EL (cell line): ENCODE data around the gene TCAIM.
"Not testable (repeated sequence)": the region's sequence is repeated elsewhere in the genome, so short reads cannot be mapped to it uniquely, and the experiment has no call there.

ENCODE experiments used
- DNase-seq: peaks from one replicate; pipeline ENCODE4 v3.0.0-alpha.2; 2016

The TCAIM gene

DNA sequence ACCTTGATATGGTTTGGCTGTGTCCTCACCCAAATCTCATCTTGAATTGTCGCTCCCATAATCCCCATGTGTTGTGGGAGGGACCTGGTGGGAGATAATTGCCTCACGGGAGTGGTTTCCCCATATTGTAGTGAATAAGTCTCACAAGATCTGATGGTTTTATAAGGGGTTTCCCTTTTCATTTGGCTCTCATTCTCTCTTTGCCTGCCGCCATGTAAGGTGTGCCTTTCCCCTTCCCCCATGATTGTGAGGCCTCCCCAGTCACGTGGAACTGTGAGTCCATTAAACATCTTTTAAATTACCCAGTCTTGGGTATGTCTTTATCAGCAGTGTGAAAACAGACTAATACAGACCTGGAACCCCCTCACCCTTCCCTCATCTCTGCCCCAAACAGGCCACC, 79.6 kb downstream of the TCAIM start:
- DNase-seq, result not testable (repeated sequence)

DNA sequence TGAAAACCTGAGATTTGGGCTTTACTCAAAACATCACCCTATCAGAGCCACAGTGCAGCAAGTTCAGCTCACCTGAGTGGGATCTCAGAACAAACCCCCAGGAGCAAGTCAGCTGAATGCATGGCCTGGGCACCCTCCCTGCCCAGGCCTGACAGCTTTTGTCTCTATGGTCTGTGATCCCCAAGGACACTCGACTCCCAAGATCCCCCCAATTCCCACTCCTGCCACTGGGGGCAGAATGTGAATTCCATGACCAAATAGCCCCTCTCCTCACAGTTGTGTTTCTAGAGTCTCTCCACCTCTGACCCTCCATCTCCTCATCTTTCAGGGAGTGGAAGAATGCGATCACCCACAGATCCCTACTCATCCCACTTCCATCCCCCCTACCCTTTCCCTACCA, 80.0 kb downstream of the TCAIM start:
- DNase-seq, result no peak

DNA sequence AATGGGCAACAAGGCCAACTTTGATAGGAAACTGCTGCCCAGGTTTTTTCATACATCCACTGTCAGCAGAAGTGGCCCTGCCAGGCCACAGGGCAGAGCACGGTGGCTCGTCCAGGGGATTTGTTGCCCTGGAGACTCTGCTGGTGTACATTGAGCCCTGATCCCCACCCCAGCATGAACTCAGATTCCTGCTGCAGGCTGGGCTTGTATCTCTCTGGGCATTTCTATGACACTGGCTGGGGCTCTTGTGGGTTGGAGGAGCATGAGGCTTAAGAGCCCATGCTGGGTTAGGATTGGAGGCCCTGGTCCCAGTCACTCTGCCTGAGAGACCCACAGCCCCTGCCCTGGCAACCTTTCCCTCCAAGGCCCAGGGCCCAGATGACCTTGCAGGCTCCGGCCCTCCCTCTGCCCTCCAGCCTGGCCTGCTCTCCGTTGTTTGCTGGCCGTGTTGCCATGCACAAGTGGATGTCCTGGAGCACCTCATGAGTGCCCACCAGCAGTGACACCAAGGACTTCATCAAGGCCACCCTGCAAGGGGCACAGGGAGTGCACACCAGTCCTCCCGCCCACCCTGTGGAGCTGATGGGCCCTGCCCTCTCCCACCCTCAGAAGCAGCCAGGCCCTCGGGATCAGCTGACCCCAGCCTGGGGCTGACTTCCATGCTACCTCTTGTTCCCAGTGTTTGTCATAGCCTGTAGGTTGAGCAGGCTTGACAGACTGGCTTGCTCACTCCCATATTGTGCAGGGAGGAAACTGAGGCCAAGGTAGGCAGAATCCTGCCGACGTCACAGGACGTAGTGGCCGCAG, 80.8 kb downstream of the TCAIM start:
- DNase-seq, result no peak

DNA sequence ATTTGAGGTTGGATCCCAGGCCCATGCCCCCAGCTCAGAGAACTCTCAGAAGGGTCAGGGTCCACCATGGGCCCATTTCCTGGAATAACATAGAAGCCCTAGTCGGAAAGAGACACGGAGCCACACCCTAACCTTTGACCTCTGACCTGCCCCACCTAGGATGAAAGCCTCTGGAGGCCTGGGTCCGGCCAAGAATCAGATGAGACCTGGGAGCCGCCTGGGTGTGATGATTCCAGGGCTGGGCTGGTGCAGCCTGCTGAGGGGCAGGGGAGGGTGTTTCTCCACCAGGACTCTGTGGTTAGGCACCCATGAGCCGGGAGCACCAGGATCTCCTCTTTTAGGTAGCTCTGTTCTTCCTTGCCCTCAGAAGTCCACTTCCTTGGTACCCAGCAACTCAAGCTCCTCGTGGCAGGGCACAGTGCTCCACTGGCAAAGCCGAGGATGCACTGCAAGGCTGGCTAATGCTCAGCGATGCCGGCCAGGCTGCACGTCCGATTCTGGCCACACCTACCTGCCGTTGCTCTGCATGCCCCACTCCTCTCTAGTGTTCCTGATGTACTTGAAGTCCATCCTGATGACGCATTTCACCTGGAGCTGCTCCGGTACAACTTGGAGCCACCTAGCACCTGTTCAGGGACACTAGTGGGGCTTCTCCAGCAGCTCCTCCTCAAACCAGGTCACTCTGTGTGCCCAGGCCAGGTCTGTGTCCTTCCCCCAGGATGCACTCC, 81.5 kb downstream of the TCAIM start:
- no peak for DNase-seq

DNA sequence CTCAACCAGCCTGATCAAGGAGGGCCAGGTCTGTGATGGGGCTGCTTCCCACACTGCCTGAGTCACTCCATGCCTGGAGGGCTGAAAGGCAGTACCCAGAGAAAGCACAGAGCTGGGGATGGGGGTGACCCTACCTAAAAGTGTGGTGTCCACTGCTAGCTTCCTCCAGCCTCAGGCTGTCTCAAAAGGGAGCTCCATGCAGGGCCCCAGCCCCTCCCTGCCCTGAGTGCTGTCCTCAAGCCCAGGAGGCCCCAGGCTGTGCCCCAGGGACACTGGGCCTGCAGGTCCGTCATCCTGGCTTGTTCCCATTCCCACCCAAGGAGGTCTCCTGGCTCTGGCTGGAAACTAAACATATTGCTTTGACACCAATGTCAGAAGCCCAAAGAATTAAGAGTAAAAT, 82.1 kb downstream of the TCAIM start:
- no peak for DNase-seq

DNA sequence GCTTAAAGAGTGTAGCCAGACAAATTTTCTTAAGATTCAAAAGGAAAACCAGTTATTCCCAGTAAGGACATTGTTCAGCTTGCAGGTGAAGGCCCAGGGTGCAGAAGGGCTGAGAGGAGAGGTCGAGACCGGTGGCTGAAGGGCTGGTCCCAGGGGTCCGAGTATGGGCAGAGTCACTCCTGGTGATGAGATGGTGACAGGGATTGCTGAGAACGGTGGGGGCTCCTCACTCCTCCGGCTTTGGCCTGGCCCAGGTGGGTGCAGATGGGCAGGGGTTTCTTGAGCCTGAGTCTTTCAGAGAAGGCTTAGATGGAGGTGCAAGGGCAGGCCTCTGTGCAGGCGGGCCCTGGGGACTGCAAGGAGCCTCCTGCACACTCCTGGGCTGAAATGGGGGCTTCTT, 82.7 kb downstream of the TCAIM start:
- DNase-seq, result no peak

DNA sequence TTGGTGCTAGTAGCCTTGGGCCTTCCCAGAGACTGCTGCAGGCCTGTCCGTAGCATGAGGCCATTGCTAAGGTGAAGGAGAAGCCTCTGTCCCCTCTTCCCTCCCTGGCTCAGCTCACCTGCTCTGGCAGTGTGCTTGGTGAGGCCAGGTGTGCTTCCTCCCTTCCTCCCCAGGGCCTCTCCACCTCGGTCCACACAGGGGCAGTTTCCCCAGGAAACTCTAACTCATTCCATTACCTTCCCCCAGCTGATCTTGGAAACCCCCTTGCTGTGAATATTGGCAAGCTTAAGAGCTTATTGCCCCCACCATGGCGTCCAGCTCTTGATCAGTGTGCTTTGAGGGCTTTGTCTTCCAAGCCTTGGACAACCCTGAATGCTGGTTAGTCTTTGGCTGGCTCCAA, 86.2 kb downstream of the TCAIM start:
- no peak for DNase-seq

DNA sequence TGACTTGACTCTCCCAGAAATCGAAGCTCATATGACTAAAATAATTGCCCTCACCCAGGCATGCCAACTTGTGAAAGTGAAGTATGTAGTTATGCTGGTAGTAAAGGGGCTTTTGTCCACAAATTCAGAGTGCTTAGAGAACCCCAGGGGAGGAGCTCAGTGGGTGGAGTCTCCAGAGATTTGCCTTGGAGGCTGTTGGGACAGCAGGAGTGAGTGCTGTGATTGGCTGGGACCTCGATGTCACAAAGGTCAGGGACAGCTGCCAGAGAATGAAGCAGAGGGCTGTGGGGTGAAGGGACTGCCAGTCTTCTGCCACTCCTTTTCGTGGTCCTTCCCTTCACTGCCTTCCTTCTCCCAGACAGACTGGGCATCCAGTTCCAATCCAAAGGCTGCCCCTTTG, 89.1 kb downstream of the TCAIM start:
- no peak for DNase-seq

DNA sequence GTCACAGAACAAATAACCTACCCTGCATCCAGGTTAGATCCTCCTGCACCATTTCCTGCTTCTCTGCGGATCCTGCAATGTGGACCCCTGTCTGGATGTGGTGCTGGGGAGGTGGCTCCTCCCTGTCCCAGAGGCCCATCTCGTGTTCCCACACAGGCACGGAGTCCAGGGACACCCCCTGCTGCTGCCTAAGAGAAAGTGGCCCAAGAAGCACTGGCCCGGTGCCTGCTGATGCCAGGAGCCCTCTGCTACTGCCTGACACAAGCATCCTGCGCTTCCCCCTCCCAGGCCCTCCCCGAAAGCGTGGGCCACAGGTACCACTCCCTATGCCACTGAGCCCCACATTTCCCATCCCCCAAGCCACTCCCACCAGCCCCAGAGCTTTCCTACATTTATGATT, 90.3 kb downstream of the TCAIM start:
- no peak for DNase-seq

DNA sequence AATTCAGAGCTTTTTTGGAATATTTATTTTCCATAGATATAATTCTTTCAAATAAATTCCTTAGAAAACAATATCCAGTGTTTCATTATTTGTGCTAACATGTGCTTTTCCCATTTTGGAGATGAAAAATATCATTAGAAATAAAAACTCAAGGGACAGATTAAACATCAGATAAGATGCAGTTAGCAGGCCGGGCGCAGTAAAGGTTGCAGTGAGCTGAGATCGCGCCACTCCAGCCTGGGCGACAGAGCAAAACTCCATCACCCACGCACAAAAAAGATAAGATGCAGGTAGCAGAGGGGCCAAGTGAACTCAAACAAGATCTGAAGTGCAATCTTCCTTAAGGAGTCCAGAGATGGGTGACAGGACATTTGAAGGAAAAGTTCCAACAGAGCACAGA, 90.9 kb downstream of the TCAIM start:
- no peak for DNase-seq

DNA sequence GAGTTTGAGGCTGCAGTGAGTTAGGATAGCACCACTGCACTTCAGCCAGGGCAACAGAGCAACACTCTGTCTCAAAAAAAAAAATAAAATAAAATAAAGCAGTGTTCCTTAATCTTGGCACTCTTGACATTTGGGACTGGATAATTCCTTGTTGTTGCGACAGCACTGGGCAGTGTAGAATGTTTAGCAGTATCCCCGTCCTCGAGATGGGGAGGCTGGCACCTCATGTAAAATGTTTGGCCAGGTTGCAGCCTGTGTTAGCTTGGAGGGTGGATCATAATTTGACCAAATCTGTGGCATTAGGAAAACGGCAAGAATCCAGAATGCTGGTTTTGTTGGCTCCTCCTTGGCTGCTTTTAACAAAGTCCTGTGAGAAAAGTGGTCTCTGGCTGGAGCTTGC, 91.9 kb downstream of the TCAIM start:
- no peak for DNase-seq

DNA sequence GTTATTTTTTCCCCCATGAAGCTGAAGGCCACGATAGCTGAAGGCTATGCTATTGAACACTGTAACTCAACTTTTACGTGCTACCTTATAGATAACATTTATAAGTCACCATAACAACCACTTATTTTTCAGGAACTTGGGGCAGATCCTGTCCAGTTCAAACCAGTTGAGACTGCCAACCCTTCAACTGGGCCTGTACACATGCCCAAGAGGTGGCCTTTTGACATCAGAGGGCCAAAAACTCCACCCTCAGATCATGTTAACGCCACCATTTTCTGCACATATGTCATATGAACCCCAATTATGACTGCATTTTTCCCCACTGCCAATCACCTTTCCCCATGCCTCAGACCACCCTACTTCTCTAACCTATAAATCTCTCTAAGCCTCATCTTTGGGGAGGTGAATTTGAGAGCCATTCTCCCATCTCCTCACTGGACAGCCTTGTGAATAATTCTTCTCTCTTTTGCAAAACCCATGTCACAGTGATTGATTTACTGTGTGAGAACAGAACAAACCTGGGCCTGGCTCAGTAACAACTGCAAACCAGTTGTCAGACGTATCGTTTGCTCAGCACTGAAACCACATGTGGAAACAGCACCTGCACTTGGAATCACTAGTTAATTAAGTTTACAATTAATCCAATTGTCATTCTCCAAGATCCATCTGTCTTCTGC, 96.4 kb downstream of the TCAIM start:
- DNase-seq, result no peak

DNA sequence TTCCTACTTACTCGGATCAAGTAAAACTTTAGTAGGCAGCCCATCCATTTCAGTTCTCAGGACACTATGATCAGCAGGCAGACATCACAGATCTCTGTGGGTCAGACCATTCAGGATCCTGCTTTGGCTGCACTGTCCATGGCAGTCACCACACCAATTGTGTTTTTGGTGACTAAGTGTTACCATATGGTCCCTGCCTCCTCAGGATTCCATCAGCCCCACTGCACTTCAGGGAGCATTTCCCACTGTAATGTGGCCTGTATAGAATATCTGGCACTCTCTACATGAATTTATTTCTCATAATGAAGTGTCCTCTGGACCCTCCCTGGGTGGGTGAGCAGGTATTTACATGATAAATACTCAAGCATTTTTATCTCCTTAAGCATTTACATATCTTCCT, 97.6 kb downstream of the TCAIM start:
- DNase-seq, result no peak

DNA sequence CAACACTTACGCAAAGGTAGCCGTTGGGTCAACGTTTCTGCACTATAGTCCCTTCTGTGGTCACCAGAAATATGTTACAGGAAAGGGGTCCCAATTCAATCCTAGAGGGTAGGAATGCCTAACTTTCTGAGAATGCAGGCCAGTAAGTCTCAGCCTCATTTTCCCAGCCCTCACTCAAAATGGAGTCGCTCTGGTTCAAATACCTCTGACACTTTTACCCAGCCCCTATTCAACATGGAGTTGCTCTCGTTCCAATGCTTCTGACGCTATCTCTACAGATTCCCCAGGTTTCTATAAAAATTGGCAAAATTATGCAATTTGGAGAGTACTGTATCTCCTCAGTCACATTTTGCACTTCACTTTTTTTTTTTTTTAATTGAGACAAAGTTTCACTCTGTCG, 99.2 kb downstream of the TCAIM start:
- no peak for DNase-seq

DNA sequence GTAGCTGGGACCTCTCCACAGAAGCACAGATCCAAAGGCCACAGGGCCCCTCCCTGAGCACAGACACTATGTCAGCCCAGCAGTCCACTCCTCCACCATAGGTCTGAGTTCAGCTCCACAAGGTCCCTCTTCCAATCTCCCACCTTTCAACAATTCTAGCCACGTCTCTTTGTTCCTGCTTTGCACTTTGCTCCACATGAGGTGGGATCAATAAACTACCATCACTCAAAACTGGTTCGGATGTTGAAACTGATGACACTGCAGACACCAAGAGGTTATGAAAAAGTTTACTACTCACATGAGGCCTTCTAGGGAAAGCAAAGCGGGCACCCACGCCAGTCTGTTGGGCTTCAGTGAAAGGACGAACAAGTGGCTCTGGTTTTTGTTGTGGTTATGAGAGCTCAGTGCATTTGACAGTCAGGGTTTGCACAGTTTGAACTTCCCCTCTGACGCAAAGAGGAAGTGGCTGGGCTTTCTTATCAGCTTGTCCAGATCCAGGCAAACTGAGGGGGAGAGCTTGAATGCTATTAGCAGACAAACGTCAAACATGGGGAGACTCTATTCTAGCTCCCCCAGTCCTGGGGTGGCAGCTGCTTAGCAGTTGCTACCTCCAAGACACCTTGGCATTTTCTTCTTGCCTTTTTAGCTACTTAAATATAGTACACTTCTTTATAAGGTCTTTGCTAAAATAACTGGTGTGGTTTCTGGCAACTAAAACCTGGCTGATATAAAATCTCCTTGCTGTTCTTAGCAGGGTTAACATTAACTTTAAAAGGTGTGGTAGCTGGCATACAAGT, 101.1 kb downstream of the TCAIM start:
- no peak for DNase-seq

DNA sequence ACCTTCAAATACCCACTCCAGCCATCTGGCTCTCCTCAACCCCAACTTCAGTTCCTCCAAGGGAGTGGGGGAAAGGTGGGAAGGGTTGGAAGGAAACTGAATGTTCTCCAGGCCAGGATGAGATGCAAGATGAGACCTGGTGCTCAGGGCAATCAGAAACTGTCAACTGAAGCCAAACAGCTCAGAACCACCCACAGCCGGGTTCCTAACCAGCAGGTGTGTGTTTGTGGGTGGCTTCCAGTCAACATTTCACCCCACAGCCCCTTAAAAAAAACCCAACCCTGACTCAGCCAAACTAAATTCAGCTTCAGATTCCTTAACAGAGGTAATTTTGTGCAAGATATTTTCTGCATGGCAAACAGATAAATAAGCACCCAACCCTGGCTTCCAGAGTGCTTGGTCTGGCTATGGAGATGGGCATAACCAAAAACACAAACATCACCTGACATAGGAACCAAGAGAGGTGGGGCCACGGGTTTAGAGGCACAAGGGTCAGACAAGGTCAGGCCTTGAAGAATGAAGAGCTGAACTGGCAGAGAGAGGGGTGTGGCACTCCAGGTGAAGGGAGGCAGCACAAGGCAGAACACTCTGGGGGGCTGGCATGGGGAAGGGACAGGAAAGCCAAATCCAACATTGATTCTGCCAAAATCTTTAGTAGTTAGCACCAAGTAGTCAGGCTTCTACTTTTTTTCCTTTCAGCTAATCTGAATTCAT, 104.2 kb downstream of the TCAIM start:
- DNase-seq, result no peak

DNA sequence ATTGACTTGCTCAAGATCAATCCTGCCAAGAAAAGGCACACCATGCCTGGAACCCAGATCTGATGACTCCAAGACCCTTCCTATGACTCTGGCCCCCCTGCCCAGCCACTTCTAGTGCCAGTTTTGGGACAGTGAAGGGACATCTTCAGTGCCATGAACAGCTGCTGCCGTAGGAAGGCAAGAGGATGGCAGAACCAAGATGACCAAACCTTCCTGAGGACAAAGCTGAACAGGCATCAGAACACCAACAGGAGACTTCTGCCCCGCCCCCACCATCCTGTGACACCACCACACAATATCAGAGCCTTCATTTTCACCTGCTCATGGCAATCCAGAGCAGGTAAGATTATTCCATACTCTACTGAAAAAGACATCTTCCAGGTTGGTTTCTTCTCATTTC, 105.9 kb downstream of the TCAIM start:
- DNase-seq, result no peak

DNA sequence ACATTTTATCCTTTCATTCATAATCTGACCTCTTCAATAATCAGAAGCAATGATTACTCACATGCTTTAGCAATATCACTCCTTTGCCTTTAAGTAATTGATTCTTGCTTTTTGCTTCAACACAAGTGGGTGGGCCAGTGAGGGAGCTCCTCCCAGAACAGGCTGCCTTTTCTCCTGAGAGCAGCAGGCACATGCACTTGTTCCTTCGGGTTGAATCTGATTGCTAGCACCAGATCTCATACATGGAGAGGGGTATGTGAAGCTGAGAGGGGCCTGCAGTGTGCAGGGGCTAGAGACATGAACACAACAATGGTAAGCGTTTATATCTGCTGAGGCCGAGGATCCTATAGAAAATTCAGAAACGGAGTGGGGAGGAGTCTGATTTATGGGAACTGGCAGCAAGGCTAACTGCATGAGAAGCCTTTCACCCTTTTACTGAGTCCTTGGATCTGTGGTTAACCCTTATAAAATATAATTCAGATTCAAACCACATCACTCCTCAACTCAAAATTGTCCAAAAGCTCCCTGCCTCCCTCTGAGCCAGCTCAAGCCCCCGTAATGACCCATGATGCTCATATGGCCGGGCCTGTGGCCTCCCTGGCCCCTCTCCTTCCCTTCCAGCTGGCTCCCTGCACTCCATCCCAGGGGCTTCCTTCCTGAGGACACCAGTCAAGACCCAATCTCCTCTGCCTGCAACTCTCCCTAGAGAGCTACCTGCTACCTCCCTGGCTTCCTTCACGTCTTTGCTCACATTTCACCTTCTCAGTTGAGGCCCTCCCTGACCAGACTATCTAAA, 106.5 kb downstream of the TCAIM start:
- no peak for DNase-seq

DNA sequence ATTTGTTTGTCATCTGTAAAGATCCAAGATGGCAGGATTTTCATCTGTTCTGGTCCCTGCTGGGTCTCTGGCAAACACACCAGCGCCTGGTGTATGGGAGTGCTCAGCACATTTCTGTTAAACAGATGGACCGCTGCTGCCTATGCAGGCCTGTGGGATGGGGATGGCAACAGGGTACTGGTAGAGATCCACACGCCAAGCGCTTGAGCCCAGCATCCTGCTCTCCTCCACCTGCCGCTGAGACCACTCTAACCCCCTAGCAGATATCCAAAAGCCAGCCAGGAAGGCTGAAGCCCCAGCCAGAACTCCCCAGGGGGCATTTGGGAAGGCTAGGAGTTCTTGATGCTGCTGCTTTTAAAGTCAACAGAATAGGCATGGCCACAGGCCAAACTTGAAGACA, 107.2 kb downstream of the TCAIM start:
- no peak for DNase-seq

DNA sequence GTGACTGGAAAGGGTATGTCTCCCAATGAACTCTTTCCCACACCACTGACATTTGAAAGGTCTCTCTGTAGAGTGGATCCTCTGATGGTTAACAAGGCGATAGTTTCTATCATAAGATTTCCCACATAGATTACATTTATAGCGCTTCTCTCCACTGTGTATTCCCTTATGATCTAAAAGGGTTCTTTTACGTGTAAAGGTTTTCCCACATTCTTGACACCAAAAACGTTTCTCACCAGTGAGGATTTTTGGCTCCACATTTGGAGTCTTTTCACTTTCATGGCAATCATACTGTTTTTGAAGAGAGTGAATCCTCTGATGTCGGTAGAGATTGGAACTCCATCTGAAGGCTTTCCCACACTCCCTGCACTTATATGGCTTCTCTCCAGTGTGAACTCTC, 108.4 kb downstream of the TCAIM start:
- no peak for DNase-seq

DNA sequence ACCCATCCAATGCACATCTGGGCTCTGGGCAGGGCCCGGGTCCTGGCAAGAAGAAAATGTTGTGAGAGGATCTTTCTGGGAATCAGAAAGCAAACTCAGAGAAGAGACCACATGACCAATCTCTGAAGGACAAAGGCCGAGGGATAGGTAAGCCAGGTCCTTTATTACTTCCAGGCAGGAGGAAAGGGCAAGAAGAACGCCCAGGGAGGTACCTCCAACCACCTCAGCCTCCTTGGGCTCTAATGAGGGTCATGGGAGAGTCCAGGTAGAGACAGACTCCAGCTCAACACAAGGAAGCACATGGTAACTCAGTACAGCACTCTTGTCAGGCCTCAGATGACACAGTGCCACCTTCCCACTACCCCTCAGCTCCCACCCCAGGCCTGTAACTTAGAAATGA, 112.9 kb downstream of the TCAIM start:
- no peak for DNase-seq

DNA sequence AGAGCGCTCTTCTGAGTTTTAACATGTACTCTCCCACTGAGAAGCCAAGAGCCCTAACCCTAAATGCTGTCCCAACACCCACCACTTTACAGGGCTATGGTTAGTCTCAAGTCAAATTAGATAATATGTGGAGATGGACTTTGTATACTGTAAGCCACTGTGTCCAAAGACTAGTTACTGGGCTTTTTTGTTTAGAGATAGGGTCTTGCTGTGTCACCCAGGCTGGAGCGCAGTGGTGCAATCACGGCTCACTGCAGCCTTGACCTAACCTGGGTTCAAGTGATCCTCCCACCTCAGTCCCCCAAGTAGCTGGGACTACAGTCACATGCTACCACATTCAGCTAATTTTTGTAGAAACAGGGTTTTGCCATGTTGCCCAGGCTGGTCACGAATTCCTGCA, 115.7 kb downstream of the TCAIM start:
- no peak for DNase-seq
